MCF 10A (cell line): ENCODE data around the gene HAVCR2. TPM values are rescaled to one million over a fixed set of nuclear protein-coding genes. Genes with fewer than 3 reads are reported as not detected.
"Not testable (repeated sequence)": the region's sequence is repeated elsewhere in the genome, so short reads cannot be mapped to it uniquely, and the experiment has no call there.

Experiments
- BruUV-seq: library from RNA; stranded (reverse); fragments of 400-500 nt; replicated peaks from 2 replicates; lab custom pipeline; 2021; lab: Mats Ljungman, UMichigan
- CTCF ChIA-PET: fragments of 300-600 bp; sonication (Branson Sonifier 250); formaldehyde crosslinking; extraction: SDS; loops from one replicate; lab custom pipeline; 2021; ENCODE audit warnings: antibody characterized with exemption, inconsistent platforms; lab: Yijun Ruan, JAX
- POLR2A ChIA-PET: fragments of 300-600, 350-650 bp; sonication (Branson Sonifier 250); formaldehyde crosslinking; extraction: SDS; loops from one replicate; lab custom pipeline; 2020; ENCODE audit warnings: antibody characterized with exemption, inconsistent platforms; lab: Yijun Ruan, JAX
- DNase-seq: peaks from one replicate; pipeline ENCODE4 v3.0.0-alpha.2; 2018; ENCODE audit not compliant: unreplicated experiment
- H3K27ac Mint-ChIP-seq: one replicate; pipeline ENCODE4 v1.8.0; 2022; ENCODE audit warnings: mild to moderate bottlenecking, low read depth, mixed read lengths; ENCODE audit not compliant: unreplicated experiment
- H3K27me3 Mint-ChIP-seq: one replicate; pipeline ENCODE4 v1.8.0; 2022; ENCODE audit warnings: mixed read lengths; ENCODE audit not compliant: insufficient read depth, unreplicated experiment
- H3K36me3 Mint-ChIP-seq: one replicate; pipeline ENCODE4 v1.8.0; 2022; ENCODE audit warnings: mild to moderate bottlenecking, moderate library complexity, mixed read lengths; ENCODE audit not compliant: insufficient read depth, unreplicated experiment
- H3K4me1 Mint-ChIP-seq: one replicate; pipeline ENCODE4 v1.8.0; 2022; ENCODE audit warnings: mixed read lengths; ENCODE audit not compliant: insufficient read depth, unreplicated experiment
- H3K4me3 Mint-ChIP-seq: one replicate; pipeline ENCODE4 v1.8.0; 2022; ENCODE audit warnings: mild to moderate bottlenecking, moderate library complexity, mixed read lengths; ENCODE audit not compliant: unreplicated experiment
- H3K9me3 Mint-ChIP-seq: one replicate; pipeline ENCODE4 v1.8.0; 2022; ENCODE audit warnings: mixed read lengths; ENCODE audit not compliant: unreplicated experiment
- CTCF ChIP-seq: fragments of 200-600 bp; IDR thresholded peaks from one replicate; pipeline ENCODE4 v1.8.0; 2022; ENCODE audit warnings: antibody characterized with exemption, mild to moderate bottlenecking; ENCODE audit not compliant: unreplicated experiment
- intact Hi-C: fragments of 100-400 bp; cut with micrococcal nuclease; formaldehyde crosslinking; loops from 2 replicates; pipeline ENCODE4 v1.14.1; 2022
- total RNA-seq: library from RNA; stranded (reverse); gene quantifications from 2 replicates; pipeline ENCODE4 v1.2.3, GENCODE V29; 2022

HAVCR2 gene
- total RNA-seq, 1 experiment from 2014 or later, result not detected

- H3K27ac Mint-ChIP-seq, result peak overlapping the region; percentile 28
- POLR2A ChIA-PET, result interaction anchor here (0.8 kb wide), 1 partner anchor 1127 kb away, joined by 3 read pairs; no protein-coding TSS in a partner anchor
- no peaks in the 10 kb centered on the region for H3K27me3 Mint-ChIP-seq
- no peak for TF ChIP-seq CTCF
- DNase-seq, result peak; percentile 57
- BruUV-seq, result no TSS peak
- no peaks in the 10 kb centered on the region for H3K36me3 Mint-ChIP-seq
- H3K9me3 Mint-ChIP-seq, result no peaks in the 10 kb centered on the region
- H3K4me3 Mint-ChIP-seq, result no peak overlapping the region
- intact Hi-C loops, result no loop called here
- peaks cover 20% of the 10 kb centered on the region for H3K4me1 Mint-ChIP-seq
- CTCF ChIA-PET, result interaction anchor here (0.6 kb wide), 2 partner anchors 41 to 1114 kb away, joined by 3 to 5 read pairs; no protein-coding TSS in a partner anchor
Measured at GRCh38 chr5:157057459-157058370, 51.1 kb downstream of the HAVCR2 start.

- peak; percentile 15 for DNase-seq
- Mint-ChIP-seq H3K27ac (peak overlapping the region; percentile 28), H3K4me1 (peaks cover 20% of the 10 kb centered on the region)
- intact Hi-C loops, POLR2A ChIA-PET, H3K36me3 Mint-ChIP-seq, BruUV-seq, H3K9me3 Mint-ChIP-seq, H3K4me3 Mint-ChIP-seq, H3K27me3 Mint-ChIP-seq: not testable (repeated sequence)
- CTCF ChIA-PET, result interaction anchor here (0.6 kb wide), 1 partner anchor 40 kb away, joined by 5 read pairs; no protein-coding TSS in a partner anchor
Measured at GRCh38 chr5:157056848-157057247, 52.0 kb downstream of the HAVCR2 start.

GRCh38 chr5:157051604-157052245, 57.1 kb downstream of the HAVCR2 start:
- TF ChIP-seq CTCF, result no peak
- CTCF ChIA-PET, result interaction anchor here (0.7 kb wide), 2 partner anchors 80 to 195 kb away, joined by 3 read pairs; no protein-coding TSS in a partner anchor
- no peak for DNase-seq
- Mint-ChIP-seq H3K27ac (no peak overlapping the region), H3K36me3 (no peaks in the 10 kb centered on the region), H3K27me3 (no peaks in the 10 kb centered on the region), H3K4me3 (no peak overlapping the region), H3K4me1 (peaks cover 10% of the 10 kb centered on the region), H3K9me3 (no peaks in the 10 kb centered on the region)
- BruUV-seq, result no TSS peak
- intact Hi-C loops, result no loop called here
- POLR2A ChIA-PET, result no interaction called here

- intact Hi-C loops, result no loop called here
- peak overlapping the region; percentile 8 for H3K27ac Mint-ChIP-seq
Measured at GRCh38 chr5:157050050-157050449, 58.8 kb downstream of the HAVCR2 start.

More at GRCh38 chr5:157050050-157050449, 58.8 kb downstream of the HAVCR2 start:
- H3K36me3 Mint-ChIP-seq, result no peaks in the 10 kb centered on the region
- ChIA-PET POLR2A (no interaction called here), CTCF (interaction anchor here (0.6 to 1.9 kb wide), 2 partner anchors 82 to 1777 kb away, joined by 3 to 5 read pairs; no protein-coding TSS in a partner anchor)
- no peaks in the 10 kb centered on the region for H3K9me3 Mint-ChIP-seq
- TF ChIP-seq CTCF, result no peak
- H3K4me1 Mint-ChIP-seq, result peaks cover 21% of the 10 kb centered on the region
- BruUV-seq, result no TSS peak
- DNase-seq, result no peak
- no peak overlapping the region for H3K4me3 Mint-ChIP-seq
- no peaks in the 10 kb centered on the region for H3K27me3 Mint-ChIP-seq
